ENCODE measurements around the gene HP.

The HP gene

DNA sequence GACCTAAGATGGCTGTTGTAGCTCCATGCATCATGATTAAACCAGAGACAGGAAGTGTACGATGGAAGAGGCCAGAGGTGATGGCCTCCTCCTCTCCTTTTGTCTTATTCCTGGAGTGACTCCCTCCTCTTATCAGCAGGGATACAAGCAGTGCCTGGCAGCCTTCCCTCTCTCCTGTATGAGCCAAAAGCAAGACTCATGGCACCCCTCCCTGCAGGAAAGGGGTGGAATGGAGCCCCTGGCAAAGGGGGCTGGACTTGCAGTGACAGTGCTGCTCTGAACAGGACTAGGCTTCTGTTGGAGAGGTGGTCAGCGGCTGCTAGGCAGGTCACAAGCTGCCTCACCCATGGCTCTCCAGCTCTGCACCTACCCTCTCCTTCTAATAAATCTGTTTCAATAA lies 30.7 kb downstream of the HP start:
- no peak for DNase-seq (ENCODE audit: low read depth)

DNA sequence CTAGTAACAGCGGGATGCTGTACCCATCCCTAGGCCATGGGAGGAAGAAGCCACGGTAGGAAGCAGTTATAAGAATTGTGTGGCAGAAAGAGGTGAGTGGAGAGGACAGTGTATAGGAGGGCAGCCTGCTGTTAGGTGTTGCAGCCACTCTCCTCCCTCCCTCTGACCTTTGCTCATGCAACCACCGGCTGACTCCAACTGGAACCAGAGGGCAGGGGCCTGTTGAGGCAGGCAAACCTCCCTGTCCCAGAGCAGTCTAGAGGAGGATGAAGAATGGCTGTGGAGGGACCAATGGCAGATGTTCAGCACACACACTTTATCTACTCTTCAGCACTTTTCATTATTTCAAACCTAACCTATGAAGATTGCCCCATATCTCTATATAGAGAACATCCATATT lies 36.9 kb downstream of the HP start:
- DNase-seq (ENCODE audit: low read depth), result no peak

GRCh38 chr16:72092832-72093447 lies 38.6 kb downstream of the HP start:
- no peak for DNase-seq (ENCODE audit: low read depth)

DNA sequence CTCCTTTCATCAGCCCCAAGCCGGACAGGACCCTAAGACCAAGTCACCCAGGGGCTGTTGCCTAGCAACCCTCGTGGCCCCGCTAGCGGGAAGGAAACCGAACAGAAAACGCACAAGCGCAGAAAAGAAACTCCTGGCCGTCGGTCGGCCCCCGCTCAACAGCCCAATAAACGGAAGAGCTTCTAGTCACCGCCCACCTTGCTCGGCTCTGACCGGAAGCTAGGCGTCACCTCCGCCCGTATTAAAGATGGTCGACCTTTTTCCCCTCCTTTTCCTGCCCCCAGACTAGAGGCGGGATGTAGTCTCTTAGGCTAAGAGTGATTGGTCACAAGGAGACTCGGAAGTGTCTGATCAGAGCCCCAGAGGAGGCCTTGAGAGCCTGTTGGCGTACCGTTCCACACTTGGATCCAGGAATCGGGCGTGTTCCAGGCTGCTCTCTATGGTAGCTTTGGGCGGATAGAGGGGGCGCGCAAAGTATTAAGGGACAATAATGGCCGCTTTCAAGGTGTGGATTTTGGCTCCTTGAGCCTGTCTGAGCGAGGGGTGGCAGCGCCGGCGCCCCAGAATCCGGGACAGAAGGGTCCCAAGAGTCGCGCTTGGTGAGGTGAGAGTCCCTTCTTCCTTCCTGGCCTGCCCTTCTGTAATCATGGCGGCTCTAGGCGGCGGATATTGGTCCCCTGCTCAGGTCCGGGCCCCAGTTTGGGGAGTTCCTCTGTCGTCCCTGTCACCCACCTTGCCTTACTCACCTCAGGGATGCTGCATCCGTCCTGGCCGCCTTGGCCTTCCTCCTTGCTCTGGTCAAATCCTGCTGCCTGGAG lies 39.4 kb downstream of the HP start, which contains the start of the genes DHX38 and TXNL4B:
TSS of gene DHX38 (plus strand) at position 400 of the 818 bp plus-strand sequence. CDS start 2,311 bp downstream, outside the sequence.
TSS of gene TXNL4B (minus strand) at position 173 of the 818 bp plus-strand sequence. CDS start 2,871 bp downstream, outside the sequence.
- DNase-seq (ENCODE audit: low read depth), result peak; percentile 91

GRCh38 chr16:72094266-72094610 lies 39.9 kb downstream of the HP start:
- DNase-seq (ENCODE audit: low read depth), result peak; percentile 71

DNA sequence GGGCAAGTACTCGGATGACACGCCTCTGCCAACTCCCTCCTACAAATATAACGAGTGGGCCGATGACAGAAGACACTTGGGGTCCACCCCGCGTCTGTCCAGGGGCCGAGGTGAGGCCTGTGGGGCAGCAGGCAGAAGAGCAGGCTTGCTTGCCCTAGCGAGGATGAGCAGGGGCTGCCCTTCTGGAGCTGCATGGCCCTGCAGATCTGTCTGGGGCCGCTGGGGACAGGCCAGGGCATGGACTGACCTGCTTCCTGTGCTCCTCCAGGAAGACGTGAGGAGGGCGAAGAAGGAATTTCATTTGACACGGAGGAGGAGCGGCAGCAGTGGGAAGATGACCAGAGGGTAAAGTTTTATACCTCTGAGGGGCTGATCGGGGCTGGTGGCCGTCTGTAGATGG lies 44.6 kb downstream of the HP start:
- no peak for DNase-seq (ENCODE audit: low read depth)

DNA sequence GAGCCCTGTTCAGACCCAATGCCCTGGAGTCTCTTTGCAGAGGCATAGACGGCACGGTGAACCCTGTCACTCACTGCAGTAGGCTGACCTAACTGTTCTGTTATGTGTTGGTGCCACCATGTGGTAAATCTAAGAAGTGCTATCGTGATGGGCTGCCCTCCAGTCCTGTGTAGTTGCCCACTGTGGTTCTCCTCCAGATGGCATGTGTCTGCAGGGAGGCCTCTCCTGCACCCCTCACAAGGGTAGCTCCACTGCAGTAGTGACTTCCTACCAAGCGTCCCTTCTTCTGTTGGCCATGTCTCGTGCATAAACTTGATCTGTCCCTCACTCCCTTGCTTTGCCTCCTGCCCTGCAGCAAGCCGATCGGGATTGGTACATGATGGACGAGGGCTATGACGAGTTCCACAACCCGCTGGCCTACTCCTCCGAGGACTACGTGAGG lies 45.1 kb downstream of the HP start:
- DNase-seq (ENCODE audit: low read depth), result peak; percentile 19

DNA sequence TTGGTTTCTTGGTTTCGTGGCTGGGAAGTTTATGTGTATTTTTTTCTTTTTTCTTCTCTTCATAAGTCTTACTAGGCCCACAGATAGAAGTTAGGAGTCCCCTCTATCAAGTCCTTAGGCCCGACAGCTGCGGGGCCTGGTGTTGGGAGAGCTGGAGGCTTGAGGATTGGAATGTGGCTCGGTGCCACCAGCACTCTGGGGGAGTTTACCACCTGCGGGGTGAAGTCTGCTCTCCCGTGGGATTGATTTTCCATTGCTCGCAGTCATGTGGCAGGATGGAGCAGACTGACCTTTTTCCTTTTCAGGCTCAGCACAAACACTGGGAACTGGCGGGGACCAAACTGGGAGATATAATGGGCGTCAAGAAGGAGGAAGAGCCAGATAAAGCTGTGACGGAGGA lies 46.9 kb downstream of the HP start:
- DNase-seq (ENCODE audit: low read depth), result no peak

GRCh38 chr16:72104905-72105304 lies 50.6 kb downstream of the HP start:
- DNase-seq (ENCODE audit: low read depth), result no peak

- no peak for DNase-seq (ENCODE audit: low read depth)
Measured at GRCh38 chr16:72105978-72106377, 51.7 kb downstream of the HP start.

DNA sequence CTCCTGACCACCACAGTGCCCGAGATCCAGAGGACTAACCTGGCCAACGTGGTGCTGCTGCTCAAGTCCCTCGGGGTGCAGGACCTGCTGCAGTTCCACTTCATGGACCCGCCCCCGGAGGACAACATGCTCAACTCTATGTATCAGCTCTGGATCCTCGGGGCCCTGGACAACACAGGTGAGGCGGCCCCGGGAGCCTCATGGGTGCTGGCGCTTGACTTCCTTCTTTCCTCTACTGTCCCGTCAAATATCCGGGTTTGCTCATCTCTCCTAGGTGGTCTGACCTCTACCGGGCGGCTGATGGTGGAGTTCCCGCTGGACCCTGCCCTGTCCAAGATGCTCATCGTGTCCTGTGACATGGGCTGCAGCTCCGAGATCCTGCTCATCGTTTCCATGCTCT lies 53.1 kb downstream of the HP start:
- no peak for DNase-seq (ENCODE audit: low read depth)

DNA sequence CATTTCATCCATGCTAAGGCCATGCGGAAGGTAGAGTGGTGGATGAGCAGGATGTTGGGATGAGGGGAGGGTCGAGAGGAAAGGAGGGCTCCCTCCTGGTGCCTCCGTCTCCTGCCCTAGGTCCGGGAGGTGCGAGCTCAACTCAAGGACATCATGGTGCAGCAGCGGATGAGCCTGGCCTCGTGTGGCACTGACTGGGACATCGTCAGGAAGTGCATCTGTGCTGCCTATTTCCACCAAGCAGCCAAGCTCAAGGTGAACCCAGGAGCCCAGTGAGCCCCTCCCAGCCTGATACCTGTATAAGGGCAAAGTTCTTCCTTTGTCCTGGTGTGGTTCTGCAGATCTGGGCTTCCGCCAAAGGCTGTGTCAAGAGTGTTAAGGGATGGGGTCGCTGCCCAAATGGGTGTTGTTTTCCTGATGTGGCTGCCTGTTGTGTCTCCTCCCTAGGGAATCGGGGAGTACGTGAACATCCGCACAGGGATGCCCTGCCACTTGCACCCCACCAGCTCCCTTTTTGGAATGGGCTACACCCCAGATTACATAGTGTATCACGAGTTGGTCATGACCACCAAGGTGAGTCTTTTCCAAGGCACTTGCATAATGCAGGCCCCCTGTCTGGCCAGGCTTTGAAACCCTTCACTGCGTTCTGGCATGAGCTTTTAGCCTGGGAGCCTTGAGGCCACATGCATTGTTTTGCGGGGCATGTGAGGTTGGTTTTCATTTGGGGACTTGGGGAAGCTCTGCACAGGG lies 54.2 kb downstream of the HP start:
- no peak for DNase-seq (ENCODE audit: low read depth)

DNA sequence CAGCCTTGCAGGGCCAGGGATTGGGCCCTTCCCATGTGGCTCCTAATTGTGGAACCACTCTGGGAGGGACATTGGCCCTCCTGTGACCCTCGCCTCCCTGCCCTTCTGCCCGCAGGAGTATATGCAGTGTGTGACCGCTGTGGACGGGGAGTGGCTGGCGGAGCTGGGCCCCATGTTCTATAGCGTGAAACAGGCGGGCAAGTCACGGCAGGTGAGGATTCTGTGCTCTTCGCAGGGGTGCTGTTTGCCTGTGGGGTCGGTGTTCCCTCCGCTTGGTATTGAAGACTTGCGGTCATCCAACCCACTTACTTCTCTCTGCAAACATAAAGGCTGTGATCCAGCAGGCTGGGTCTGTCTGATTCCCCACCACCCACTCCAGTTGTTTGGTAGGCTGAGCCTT lies 55.0 kb downstream of the HP start:
- DNase-seq (ENCODE audit: low read depth), result no peak

DNA sequence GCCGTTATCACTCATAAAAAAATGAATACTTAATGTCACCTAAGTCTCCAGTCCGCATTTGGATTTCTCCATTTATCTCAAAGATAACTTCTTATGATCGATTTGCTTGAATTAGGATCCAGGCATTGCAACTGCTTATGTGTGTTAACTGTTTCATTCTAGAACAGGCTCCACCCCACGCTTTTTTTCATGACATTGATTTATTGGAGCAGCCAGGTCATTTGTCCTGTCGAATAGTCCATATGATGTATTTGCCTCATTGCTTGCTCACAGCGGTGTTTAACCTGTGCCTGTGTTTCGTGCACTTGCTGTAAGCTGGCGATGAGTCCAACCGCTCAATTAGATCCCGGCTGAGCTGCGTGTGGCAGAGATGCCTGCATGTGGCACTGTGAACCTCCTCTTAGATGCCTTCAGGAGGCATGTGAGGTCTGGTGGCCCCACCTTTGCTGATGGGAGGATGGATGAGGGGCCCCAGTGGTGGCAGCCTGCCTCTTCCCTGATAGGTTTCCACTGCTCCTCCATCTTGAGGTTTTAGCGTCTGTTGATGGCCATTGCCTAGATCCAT lies 55.7 kb downstream of the HP start:
- DNase-seq (ENCODE audit: low read depth), result no peak

Data from stimulated activated CD4-positive, alpha-beta T cell treated with anti-CD3 and anti-CD28 coated beads, Interleukin-2, amount 100 ng/mL, for 4 hours (primary cell).